GM12878 (cell line): Measurements from ENCODE around the gene FURIN. TPM values are rescaled to one million over a fixed set of nuclear protein-coding genes. Genes with fewer than 3 reads are reported as not detected.

Source experiments
- ATAC-seq: fragments of 200-7000 bp; cut with Tn5 transposase; 3 replicates; pipeline ENCODE4 v1.9.1; 2020; ENCODE audit warnings: mild to moderate bottlenecking, moderate library complexity
- BruUV-seq: library from RNA; stranded (reverse); fragments of 400-500 nt; replicated peaks from 2 replicates; lab custom pipeline; 2021; lab: Mats Ljungman, UMichigan
- CTCF ChIA-PET: fragments of 300-600 bp; sonication (Branson Sonifier 250); formaldehyde crosslinking; extraction: SDS; loops from one replicate; lab custom pipeline; 2021; ENCODE audit warnings: inconsistent platforms; lab: Yijun Ruan, JAX
- POLR2A ChIA-PET: fragments of 350-600 bp; formaldehyde crosslinking; extraction: SDS; loops from one replicate; lab custom pipeline; 2021; ENCODE audit warnings: inconsistent platforms; lab: Charles Lee
- RAD21 ChIA-PET: fragments of 300-600 bp; sonication (Branson Sonifier 250); formaldehyde crosslinking; loops from one replicate; lab custom pipeline; 2023; ENCODE audit warnings: antibody characterized with exemption; ENCODE audit not compliant: unreplicated experiment; lab: Charles Lee
- SMC1A ChIA-PET: fragments of 300-600 bp; sonication (Branson Sonifier 250); formaldehyde crosslinking; loops from one replicate; lab custom pipeline; 2023; ENCODE audit not compliant: unreplicated experiment, uncharacterized antibody; lab: Charles Lee
- DNase-seq: peaks from one replicate; pipeline ENCODE4 v3.0.0-alpha.2; 2011; ENCODE audit warnings: low read depth, low spot score
- FAIRE-seq: peaks from 3 replicates; lab custom pipeline; 2011; peaks lifted over from hg19 to GRCh38; lab: Jason Lieb, UNC
- H2AFZ ChIP-seq: 2 replicates; pipeline ENCODE4 v1.6.0; 2011; ENCODE audit warnings: low read depth, low read length, control low read depth; ENCODE audit not compliant: control insufficient read depth
- H3K27ac ChIP-seq: 2 replicates; pipeline ENCODE4 v1.5.1; 2011; ENCODE audit warnings: control low read depth; ENCODE audit not compliant: control insufficient read depth, insufficient read depth
- H3K27me3 ChIP-seq, 2 experiments: replicated peaks in 1 of 2; 2 replicates each; pipeline versions ENCODE4 v1.6.0 to v1.6.1; 2011; ENCODE audit warnings: low read length in 1 of 2; ENCODE audit not compliant: control insufficient read depth in 2 of 2, insufficient read depth in 2 of 2
- H3K36me3 ChIP-seq, 2 experiments: 2 replicates each; pipeline ENCODE4 v1.5.1; 2011; ENCODE audit warnings: low read length in 1 of 2; ENCODE audit not compliant: control insufficient read depth in 2 of 2, insufficient read depth in 2 of 2
- H3K4me1 ChIP-seq: 2 replicates; pipeline ENCODE4 v1.6.1; 2011; ENCODE audit warnings: mild to moderate bottlenecking, low read length, moderate library complexity, mixed read lengths; ENCODE audit not compliant: control insufficient read depth, insufficient read depth
- H3K4me2 ChIP-seq: 2 replicates; pipeline ENCODE4 v1.6.0; 2011; ENCODE audit warnings: control low read depth; ENCODE audit not compliant: control insufficient read depth, insufficient read depth
- H3K4me3 ChIP-seq: fragments of 200-600 bp; sonication (generic); 2 replicates; pipeline ENCODE4 v1.5.1; 2016
- H3K79me2 ChIP-seq: 2 replicates; pipeline ENCODE4 v1.6.0; 2011; ENCODE audit warnings: low read length; ENCODE audit not compliant: control insufficient read depth, insufficient read depth
- H3K9ac ChIP-seq: 2 replicates; pipeline ENCODE4 v1.8.0; 2011; ENCODE audit warnings: low read length, control low read depth, mixed read lengths; ENCODE audit not compliant: control insufficient read depth, insufficient read depth
- H3K9me3 ChIP-seq: replicated peaks from 3 replicates; pipeline ENCODE4 v1.5.1; 2011; ENCODE audit warnings: mild to moderate bottlenecking, low read length; ENCODE audit not compliant: control insufficient read depth, insufficient read depth
- H4K20me1 ChIP-seq: 2 replicates; pipeline ENCODE4 v1.6.0; 2011; ENCODE audit not compliant: control insufficient read depth, insufficient read depth
- ATF2 ChIP-seq: IDR thresholded peaks from 2 replicates; pipeline ENCODE4 v1.6.1; 2012; ENCODE audit warnings: low read length, inconsistent platforms
- BACH1 ChIP-seq: fragments of 450-650 bp; IDR thresholded peaks from 2 replicates; pipeline ENCODE4 v1.6.1; 2017; ENCODE audit warnings: mild to moderate bottlenecking, borderline replicate concordance
- FOXM1 ChIP-seq: IDR thresholded peaks from 2 replicates; pipeline ENCODE4 v1.6.1; 2012; ENCODE audit warnings: low read depth, mild to moderate bottlenecking, inconsistent platforms, low read length, moderate library complexity
- IRF3 ChIP-seq: fragments of 450-650 bp; IDR thresholded peaks from 2 replicates; pipeline ENCODE4 v1.6.1; 2014; ENCODE audit warnings: mild to moderate bottlenecking
- MEF2A ChIP-seq: IDR thresholded peaks from 2 replicates; pipeline ENCODE4 v1.6.1; 2011; ENCODE audit warnings: low read depth, mild to moderate bottlenecking, low read length, moderate library complexity; ENCODE audit not compliant: insufficient read depth
- NFIC ChIP-seq: IDR thresholded peaks from 2 replicates; pipeline ENCODE4 v1.6.1; 2012; ENCODE audit warnings: low read depth, mild to moderate bottlenecking, inconsistent platforms, low read length, moderate library complexity
- NR2C2 ChIP-seq: IDR thresholded peaks from 2 replicates; pipeline ENCODE4 v1.6.1; 2011; ENCODE audit warnings: borderline replicate concordance, low read depth; ENCODE audit not compliant: control insufficient read depth, insufficient read length
- POLR2AphosphoS5 ChIP-seq: IDR thresholded peaks from 2 replicates; pipeline ENCODE4 v1.6.1; 2011; ENCODE audit warnings: mild to moderate bottlenecking, low read length, inconsistent platforms
- RFX5 ChIP-seq: IDR thresholded peaks from 2 replicates; pipeline ENCODE4 v1.6.1; 2011; ENCODE audit warnings: low read depth, low read length, improper control_type of control experiment
- SMAD1 ChIP-seq: fragments of 450-650 bp; IDR thresholded peaks from 2 replicates; pipeline ENCODE4 v1.6.1; 2018; ENCODE audit warnings: mild to moderate bottlenecking, low read depth; ENCODE audit not compliant: partially characterized antibody
- SP1 ChIP-seq: IDR thresholded peaks from one replicate; pipeline ENCODE4 v1.6.1; 2011; ENCODE audit warnings: low read depth, low read length
- TAF1 ChIP-seq: IDR thresholded peaks from 2 replicates; pipeline ENCODE4 v1.6.1; 2011; ENCODE audit warnings: mild to moderate bottlenecking, low read depth, low read length, borderline replicate concordance
- TARDBP ChIP-seq: IDR thresholded peaks from 2 replicates; pipeline ENCODE4 v1.6.1; 2016; ENCODE audit warnings: borderline replicate concordance
- ZNF384 ChIP-seq: IDR thresholded peaks from 2 replicates; pipeline ENCODE4 v1.6.1; 2012; ENCODE audit warnings: low read depth, mild to moderate bottlenecking, low read length, improper control_type of control experiment, borderline replicate concordance
- WGBS: methylation state at CpG from one replicate; pipeline ENCODE4 v1.1.6; 2016; ENCODE audit warnings: low lambda C conversion rate; ENCODE audit not compliant: insufficient replicate concordance, insufficient coverage; ENCODE audit errors: missing lambda C conversion rate; 5-methylcytosine and 5-hydroxymethylcytosine counted together
- in situ Hi-C: fragments of 300-500 bp; cut with MboI; formaldehyde crosslinking; loops from 9 replicates; pipeline ENCODE4 v1.14.3; 2018; ENCODE audit warnings: mixed read lengths
- intact Hi-C: fragments of 100-400 bp; cut with micrococcal nuclease; formaldehyde crosslinking; loops from one replicate; pipeline ENCODE4 v1.14.2; 2022; ENCODE audit not compliant: unreplicated experiment
- polyA plus RNA-seq, 11 experiments: library from polyadenylated mRNA; depleted of rRNA in 4 of 11; unstranded in 6 of 11; stranded (reverse) in 5 of 11; fragments of >200 nt; fragmentation: Nextera tagmentation in 4 of 11; fragmentation: Illumina TruSeq in 1 of 11; extraction: Ambion mirVana in 4 of 11; extraction: Trizol in 1 of 11; gene quantifications; 1 replicate in 1 of 11; 2 replicates in 10 of 11; pipeline versions ENCODE4 v1.2.1 to v1.2.3, GENCODE V29; 2011 to 2016; ENCODE audit warnings: inconsistent platforms in 2 of 11, missing spikeins in 2 of 11, low read depth in 1 of 11
- total RNA-seq, 4 experiments: library from RNA; depleted of rRNA in 3 of 4; stranded (reverse); fragments of >200 nt in 3 of 4; fragmentation: Illumina TruSeq in 1 of 4; extraction: Trizol in 1 of 4; gene quantifications; 2 replicates each; pipeline versions ENCODE4 v1.2.1 to v1.2.3, GENCODE V29; 2013 to 2021
- TF ChIP-seq, protein P1 (sequence below): fragments of 150-350 bp; IDR thresholded peaks from 2 replicates; pipeline ENCODE4 v1.6.1; 2016; ENCODE audit warnings: low read depth, low read length
- TF ChIP-seq, protein P2 (sequence below): fragments of 450-650 bp; IDR thresholded peaks from 2 replicates; pipeline ENCODE4 v1.6.1; 2016; ENCODE audit warnings: mild to moderate bottlenecking, moderate library complexity, borderline replicate concordance

Gene FURIN
- total and polyA plus RNA-seq, 10 of the 15 experiments (the other 5 are each of a cell fraction or from before 2014, with no cell fraction given): 0.47 to 39.9 (median 8.0) TPM

DNA sequence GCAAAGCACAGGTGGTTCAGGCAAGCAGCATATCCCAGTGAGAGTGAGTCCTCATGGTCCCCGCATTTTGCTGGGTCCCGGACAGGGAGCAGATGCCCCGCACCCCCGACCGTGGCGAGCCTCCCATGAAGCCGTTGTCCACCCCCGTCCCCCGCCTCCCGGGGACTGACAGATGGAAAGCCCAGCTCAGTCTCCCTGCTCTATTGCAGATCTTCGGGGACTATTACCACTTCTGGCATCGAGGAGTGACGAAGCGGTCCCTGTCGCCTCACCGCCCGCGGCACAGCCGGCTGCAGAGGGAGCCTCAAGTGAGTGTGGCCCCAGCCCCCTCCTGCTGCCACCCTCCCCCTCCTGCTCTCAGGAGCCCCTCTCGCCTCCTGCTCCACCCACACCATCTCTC is 7.7 kb downstream of the FURIN start:
- ChIA-PET CTCF (interaction anchor here (1.3 kb wide), 1 partner anchor 9 kb away, joined by 4 read pairs; the partner anchor contains the start of gene FES), RAD21 (no interaction called here), POLR2A (no interaction called here), SMC1A (no interaction called here)
- Histone ChIP-seq H3K4me3 (no peak overlapping the region), H3K4me1 (peaks cover 9% of the 10 kb centered on the region), H3K4me2 (no peak overlapping the region), H3K9me3 (no peaks in the 10 kb centered on the region), H3K79me2 (peaks cover 25% of the 10 kb centered on the region), H3K27me3 (no peaks in the 10 kb centered on the region), H2AFZ (no peak overlapping the region), H3K9ac (no peak overlapping the region), H3K27ac (no peak overlapping the region), H4K20me1 (peaks cover 4% of the 10 kb centered on the region; the same call in 1 of the 2 replicates), H3K36me3 (peaks cover 17 to 32% of the 10 kb centered on the region in 2 experiments; a peak in 3 of 4 replicates)
- ATAC-seq (no peak), FAIRE-seq (no peak), DNase-seq (no peak)
- BruUV-seq: no TSS peak
- intact Hi-C loops (no loop called here), in situ Hi-C loops (no loop called here)
- 94% methylated on average over 19 of the region's 20 CpGs for WGBS
- TF ChIP-seq IRF3: no peak
- TF ChIP-seq BACH1: no peak
- TF ChIP-seq POLR2AphosphoS5: no peak
- TF ChIP-seq TARDBP: no peak
- TF ChIP-seq SP1: no peak
- TF ChIP-seq, protein P1, sequence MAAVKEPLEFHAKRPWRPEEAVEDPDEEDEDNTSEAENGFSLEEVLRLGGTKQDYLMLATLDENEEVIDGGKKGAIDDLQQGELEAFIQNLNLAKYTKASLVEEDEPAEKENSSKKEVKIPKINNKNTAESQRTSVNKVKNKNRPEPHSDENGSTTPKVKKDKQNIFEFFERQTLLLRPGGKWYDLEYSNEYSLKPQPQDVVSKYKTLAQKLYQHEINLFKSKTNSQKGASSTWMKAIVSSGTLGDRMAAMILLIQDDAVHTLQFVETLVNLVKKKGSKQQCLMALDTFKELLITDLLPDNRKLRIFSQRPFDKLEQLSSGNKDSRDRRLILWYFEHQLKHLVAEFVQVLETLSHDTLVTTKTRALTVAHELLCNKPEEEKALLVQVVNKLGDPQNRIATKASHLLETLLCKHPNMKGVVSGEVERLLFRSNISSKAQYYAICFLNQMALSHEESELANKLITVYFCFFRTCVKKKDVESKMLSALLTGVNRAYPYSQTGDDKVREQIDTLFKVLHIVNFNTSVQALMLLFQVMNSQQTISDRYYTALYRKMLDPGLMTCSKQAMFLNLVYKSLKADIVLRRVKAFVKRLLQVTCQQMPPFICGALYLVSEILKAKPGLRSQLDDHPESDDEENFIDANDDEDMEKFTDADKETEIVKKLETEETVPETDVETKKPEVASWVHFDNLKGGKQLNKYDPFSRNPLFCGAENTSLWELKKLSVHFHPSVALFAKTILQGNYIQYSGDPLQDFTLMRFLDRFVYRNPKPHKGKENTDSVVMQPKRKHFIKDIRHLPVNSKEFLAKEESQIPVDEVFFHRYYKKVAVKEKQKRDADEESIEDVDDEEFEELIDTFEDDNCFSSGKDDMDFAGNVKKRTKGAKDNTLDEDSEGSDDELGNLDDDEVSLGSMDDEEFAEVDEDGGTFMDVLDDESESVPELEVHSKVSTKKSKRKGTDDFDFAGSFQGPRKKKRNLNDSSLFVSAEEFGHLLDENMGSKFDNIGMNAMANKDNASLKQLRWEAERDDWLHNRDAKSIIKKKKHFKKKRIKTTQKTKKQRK: no peak
- TF ChIP-seq NR2C2: no peak
- no peak for TF ChIP-seq MEF2A
- TF ChIP-seq NFIC: no peak
- TF ChIP-seq TAF1: no peak
- TF ChIP-seq, protein P2, sequence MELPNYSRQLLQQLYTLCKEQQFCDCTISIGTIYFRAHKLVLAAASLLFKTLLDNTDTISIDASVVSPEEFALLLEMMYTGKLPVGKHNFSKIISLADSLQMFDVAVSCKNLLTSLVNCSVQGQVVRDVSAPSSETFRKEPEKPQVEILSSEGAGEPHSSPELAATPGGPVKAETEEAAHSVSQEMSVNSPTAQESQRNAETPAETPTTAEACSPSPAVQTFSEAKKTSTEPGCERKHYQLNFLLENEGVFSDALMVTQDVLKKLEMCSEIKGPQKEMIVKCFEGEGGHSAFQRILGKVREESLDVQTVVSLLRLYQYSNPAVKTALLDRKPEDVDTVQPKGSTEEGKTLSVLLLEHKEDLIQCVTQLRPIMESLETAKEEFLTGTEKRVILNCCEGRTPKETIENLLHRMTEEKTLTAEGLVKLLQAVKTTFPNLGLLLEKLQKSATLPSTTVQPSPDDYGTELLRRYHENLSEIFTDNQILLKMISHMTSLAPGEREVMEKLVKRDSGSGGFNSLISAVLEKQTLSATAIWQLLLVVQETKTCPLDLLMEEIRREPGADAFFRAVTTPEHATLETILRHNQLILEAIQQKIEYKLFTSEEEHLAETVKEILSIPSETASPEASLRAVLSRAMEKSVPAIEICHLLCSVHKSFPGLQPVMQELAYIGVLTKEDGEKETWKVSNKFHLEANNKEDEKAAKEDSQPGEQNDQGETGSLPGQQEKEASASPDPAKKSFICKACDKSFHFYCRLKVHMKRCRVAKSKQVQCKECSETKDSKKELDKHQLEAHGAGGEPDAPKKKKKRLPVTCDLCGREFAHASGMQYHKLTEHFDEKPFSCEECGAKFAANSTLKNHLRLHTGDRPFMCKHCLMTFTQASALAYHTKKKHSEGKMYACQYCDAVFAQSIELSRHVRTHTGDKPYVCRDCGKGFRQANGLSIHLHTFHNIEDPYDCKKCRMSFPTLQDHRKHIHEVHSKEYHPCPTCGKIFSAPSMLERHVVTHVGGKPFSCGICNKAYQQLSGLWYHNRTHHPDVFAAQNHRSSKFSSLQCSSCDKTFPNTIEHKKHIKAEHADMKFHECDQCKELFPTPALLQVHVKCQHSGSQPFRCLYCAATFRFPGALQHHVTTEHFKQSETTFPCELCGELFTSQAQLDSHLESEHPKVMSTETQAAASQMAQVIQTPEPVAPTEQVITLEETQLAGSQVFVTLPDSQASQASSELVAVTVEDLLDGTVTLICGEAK: no peak
- TF ChIP-seq FOXM1: no peak
- TF ChIP-seq ATF2: no peak
- TF ChIP-seq RFX5: no peak
- no peak for TF ChIP-seq SMAD1
- TF ChIP-seq ZNF384: no peak
